Gastrocnemius medialis (tissue), 4 donors: Measurements from ENCODE around the gene ZNF300. TPM values are rescaled to one million over a fixed set of nuclear protein-coding genes. Genes with fewer than 3 reads are reported as not detected.
"Not testable (repeated sequence)": the region's sequence is repeated elsewhere in the genome, so short reads cannot be mapped to it uniquely, and the experiment has no call there.

Experiments
- ATAC-seq, 2 donors: fragments of 150-250 bp; one replicate each; pipeline ENCODE4 v1.9.1; 2016
- DNase-seq, 2 donors: peaks; one replicate each; pipeline ENCODE4 v3.0.0-alpha.2; 2019
- H3K27ac ChIP-seq, 4 donors: fragments of 200-600 bp; sonication (generic); 1 replicate in 1 of 4; 2 replicates in 3 of 4; pipeline ENCODE4 v1.5.1; 2016 to 2018; ENCODE audit warnings: mild to moderate bottlenecking in 2 of 4, moderate library complexity in 1 of 4
- H3K27me3 ChIP-seq, 3 donors: fragments of 200-600 bp; sonication (generic) in 2 of 3; 1 replicate in 1 of 3; 2 replicates in 2 of 3; pipeline versions ENCODE4 v1.5.1 to v1.6.0; 2016 to 2019; ENCODE audit warnings: mild to moderate bottlenecking in 1 of 3, moderate library complexity in 1 of 3
- H3K36me3 ChIP-seq, 2 donors: fragments of 200-600 bp; sonication (generic) in 1 of 2; one replicate each; pipeline ENCODE4 v1.5.1; 2017 to 2018
- H3K4me1 ChIP-seq, 2 donors: fragments of 200-600 bp; sonication (generic) in 1 of 2; one replicate each; pipeline ENCODE4 v1.5.1; 2016 to 2017; ENCODE audit warnings: mild to moderate bottlenecking in 2 of 2
- H3K4me3 ChIP-seq, 4 donors: fragments of 200-600 bp; sonication (generic) in 3 of 4; 1 replicate in 1 of 4; 2 replicates in 3 of 4; pipeline ENCODE4 v1.5.1; 2016 to 2019; ENCODE audit warnings: mild to moderate bottlenecking in 2 of 4
- H3K9me3 ChIP-seq, 3 donors: fragments of 200-600 bp; sonication (generic) in 2 of 3; 1 replicate in 1 of 3; 2 replicates in 2 of 3; pipeline ENCODE4 v1.5.1; 2016 to 2019
- POLR2A ChIP-seq, 2 donors: fragments of 450-650 bp; IDR thresholded peaks; one replicate each; pipeline ENCODE4 v1.6.1; 2017; ENCODE audit warnings: antibody characterized with exemption in 2 of 2, mild to moderate bottlenecking in 2 of 2, moderate library complexity in 2 of 2
- in situ Hi-C, 4 donors: fragments of 200-750 bp; cut with MboI; loops; one replicate each; pipeline versions ENCODE4 v1.15.0 to v1.8.0; 2017; ENCODE audit warnings: low sequenced_read_pairs in 4 of 4
- intact Hi-C: fragments of 100-400 bp; cut with DNase I; formaldehyde crosslinking; loops from one replicate; pipeline ENCODE4 v1.15.1; 2023; ENCODE audit warnings: low total_unique reads
- total RNA-seq, 4 donors: library from RNA; depleted of rRNA; stranded (reverse); fragments of >200 nt; gene quantifications; one replicate each; pipeline versions ENCODE4 v1.1.0 to v1.2.3, GENCODE V29; 2016
- TF ChIP-seq, protein P1 (sequence below), 5 experiments: fragments of 450-650 bp in 3 of 5; fragments of 200-600 bp in 2 of 5; sonication (generic) in 2 of 5; IDR thresholded peaks in 4 of 5; conservative IDR thresholded peaks in 1 of 5; 1 replicate in 4 of 5; 2 replicates in 1 of 5; pipeline ENCODE4 v1.5.1; 2016 to 2019; ENCODE audit warnings: antibody characterized with exemption in 5 of 5, mild to moderate bottlenecking in 3 of 5, moderate library complexity in 3 of 5

The ZNF300 gene
- total RNA-seq, 4 donors from 2014 or later: 0.07 to 0.36 (median 0.25) TPM

DNA sequence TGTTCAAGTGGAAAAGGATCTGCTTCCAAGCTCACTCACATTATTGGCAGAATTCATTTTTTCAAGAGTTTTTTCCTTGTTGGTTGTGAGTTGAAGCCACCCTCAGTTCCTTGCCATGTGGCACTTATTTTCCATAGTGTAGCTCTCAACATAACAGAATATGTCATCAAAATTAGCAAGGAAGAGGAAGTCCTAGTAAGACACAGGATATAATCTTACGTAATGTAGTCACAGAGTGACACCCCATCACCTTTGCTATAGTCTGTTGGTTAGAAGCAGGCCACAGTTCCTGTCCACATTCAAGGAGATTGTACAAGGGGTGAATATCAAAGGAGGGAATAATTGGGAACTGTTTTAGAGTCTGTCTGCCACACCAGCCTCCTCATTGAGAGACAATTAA, 42.7 kb downstream of the ZNF300 start:
- DNase-seq: no peak
- no peak for ATAC-seq
- no peaks in the 10 kb centered on the region for H3K4me1 ChIP-seq
- intact Hi-C loops (no loop called here), in situ Hi-C loops (no loop called here)
- no peaks in the 10 kb centered on the region for H3K9me3 ChIP-seq
- no peaks in the 10 kb centered on the region for H3K27me3 ChIP-seq
- no peaks in the 10 kb centered on the region for H3K36me3 ChIP-seq
- H3K27ac ChIP-seq: no peak overlapping the region
- no peak overlapping the region for H3K4me3 ChIP-seq
- TF ChIP-seq, protein P1, sequence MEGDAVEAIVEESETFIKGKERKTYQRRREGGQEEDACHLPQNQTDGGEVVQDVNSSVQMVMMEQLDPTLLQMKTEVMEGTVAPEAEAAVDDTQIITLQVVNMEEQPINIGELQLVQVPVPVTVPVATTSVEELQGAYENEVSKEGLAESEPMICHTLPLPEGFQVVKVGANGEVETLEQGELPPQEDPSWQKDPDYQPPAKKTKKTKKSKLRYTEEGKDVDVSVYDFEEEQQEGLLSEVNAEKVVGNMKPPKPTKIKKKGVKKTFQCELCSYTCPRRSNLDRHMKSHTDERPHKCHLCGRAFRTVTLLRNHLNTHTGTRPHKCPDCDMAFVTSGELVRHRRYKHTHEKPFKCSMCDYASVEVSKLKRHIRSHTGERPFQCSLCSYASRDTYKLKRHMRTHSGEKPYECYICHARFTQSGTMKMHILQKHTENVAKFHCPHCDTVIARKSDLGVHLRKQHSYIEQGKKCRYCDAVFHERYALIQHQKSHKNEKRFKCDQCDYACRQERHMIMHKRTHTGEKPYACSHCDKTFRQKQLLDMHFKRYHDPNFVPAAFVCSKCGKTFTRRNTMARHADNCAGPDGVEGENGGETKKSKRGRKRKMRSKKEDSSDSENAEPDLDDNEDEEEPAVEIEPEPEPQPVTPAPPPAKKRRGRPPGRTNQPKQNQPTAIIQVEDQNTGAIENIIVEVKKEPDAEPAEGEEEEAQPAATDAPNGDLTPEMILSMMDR (IDR thresholded peaks at IDR 0.05 in 4 of 5, conservative IDR thresholded peaks at IDR 0.05 in 1 of 5): no peak
- no peak for TF ChIP-seq POLR2A (IDR thresholded peaks at IDR 0.05)

DNA sequence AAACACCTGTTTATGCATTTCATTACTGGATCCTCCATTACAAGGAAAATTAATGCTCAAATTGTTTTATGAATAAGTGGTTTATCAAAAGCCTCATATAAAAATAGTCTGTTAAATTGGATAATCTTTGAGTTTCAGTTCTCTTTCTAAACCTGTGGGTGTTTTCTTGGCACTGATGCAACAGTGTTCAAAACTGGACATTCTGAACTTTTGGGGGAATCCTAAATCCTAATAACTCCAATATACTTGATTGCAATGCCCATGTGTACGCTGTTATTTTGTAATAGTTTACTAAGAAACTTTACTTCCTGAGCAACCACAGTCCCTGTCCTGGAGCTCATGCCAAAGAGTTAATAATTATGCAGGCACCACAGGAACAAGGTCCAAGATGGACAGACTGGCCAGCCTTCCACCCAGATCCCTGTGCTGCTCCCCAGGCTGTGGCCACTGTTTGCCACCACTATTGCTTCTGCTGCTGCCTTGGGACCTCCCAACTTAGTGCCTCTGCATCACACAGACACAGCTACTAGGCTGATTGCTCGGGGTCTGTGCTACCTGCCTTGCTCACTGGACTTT, 44.4 kb downstream of the ZNF300 start:
- ATAC-seq (no peak), DNase-seq (no peak)
- in situ Hi-C loops (no loop called here), intact Hi-C loops (no loop called here)
- Histone ChIP-seq H3K9me3 (no peaks in the 10 kb centered on the region), H3K27me3 (no peaks in the 10 kb centered on the region), H3K36me3 (no peaks in the 10 kb centered on the region), H3K4me1 (no peaks in the 10 kb centered on the region), H3K4me3 (no peak overlapping the region), H3K27ac (no peak overlapping the region)
- TF ChIP-seq, protein P1 (IDR thresholded peaks at IDR 0.05 in 4 of 5, conservative IDR thresholded peaks at IDR 0.05 in 1 of 5): no peak
- no peak for TF ChIP-seq POLR2A (IDR thresholded peaks at IDR 0.05)

DNA sequence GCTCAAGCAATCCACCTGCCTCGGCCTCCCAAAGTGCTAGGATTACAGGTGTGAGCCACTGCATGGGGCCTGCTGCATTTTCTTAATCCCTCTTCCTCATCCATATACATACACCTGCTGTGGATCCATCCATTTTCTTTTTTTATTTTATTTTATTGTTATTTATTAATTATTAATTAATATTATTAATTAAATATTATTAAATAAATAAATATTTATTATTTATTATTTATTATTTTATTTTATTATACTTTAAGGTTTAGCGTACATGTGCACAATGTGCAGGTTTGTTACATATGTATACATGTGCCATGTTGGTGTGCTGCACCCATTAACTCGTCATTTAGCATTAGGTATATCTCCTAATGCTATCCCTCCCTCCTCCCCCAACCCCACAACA, 48.1 kb downstream of the ZNF300 start:
- DNase-seq, H3K4me1 ChIP-seq, H3K9me3 ChIP-seq, ATAC-seq, H3K27me3 ChIP-seq, intact Hi-C loops, in situ Hi-C loops, H3K36me3 ChIP-seq, H3K27ac ChIP-seq, H3K4me3 ChIP-seq: not testable (repeated sequence)

DNA sequence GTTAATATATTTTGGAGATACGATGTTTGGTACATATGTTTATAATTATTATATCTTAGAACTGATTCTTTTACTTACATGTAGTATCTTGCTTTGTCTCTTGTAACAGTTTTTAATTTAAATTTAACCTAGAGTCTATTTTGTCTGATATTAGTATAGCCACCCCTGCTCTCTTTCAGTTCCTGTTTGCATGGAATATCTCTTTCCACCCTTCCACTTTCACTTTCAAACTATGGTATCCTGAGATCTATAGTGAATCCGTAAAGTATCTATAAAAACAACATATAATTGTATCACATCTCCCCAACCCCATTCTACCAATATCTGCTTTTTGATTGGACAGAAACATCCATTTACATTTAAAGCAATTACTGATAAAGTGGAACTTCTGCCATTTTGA, 51.2 kb downstream of the ZNF300 start:
- intact Hi-C loops: no loop called here
- Histone ChIP-seq H3K4me1 (no peaks in the 10 kb centered on the region), H3K9me3 (no peaks in the 10 kb centered on the region), H3K27me3 (no peaks in the 10 kb centered on the region), H3K27ac (no peak overlapping the region), H3K36me3 (no peaks in the 10 kb centered on the region), H3K4me3 (no peak overlapping the region)
- in situ Hi-C loops: loop anchor here in 1 of 4 donors (5.0 kb wide), 1 partner anchor 291 kb away; no protein-coding TSS in a partner anchor
- DNase-seq (no peak), ATAC-seq (no peak)
- no peak for TF ChIP-seq POLR2A (IDR thresholded peaks at IDR 0.05)
- TF ChIP-seq, protein P1 (IDR thresholded peaks at IDR 0.05 in 4 of 5, conservative IDR thresholded peaks at IDR 0.05 in 1 of 5): no peak

DNA sequence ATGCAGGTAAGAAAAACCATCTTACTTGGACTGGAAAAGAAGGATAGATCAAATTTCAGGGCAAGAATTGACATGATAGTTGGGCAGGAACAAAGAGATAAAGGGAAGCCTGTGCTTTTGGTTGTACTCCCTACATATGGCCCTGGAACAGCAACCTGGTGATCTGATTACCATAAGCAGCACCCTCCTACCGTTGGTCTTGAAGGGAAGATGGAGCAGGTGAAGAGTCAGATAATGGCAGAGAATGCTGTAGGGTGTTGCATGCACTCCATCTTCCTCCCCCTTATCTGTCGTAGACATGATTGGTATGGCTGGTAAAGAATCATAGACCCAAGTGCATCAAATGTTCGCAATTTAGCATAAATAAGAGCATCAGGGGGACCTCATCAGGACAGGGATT, 53.7 kb downstream of the ZNF300 start:
- intact Hi-C loops (no loop called here), in situ Hi-C loops (loop anchor here in 1 of 4 donors (5.0 kb wide), 1 partner anchor 289 kb away; no protein-coding TSS in a partner anchor)
- no peak for DNase-seq
- H3K4me1 ChIP-seq: peaks cover 0 to 3% of the 10 kb centered on the region in 2 donors
- no peak for ATAC-seq
- no peak for TF ChIP-seq POLR2A (IDR thresholded peaks at IDR 0.05)
- H3K27me3 ChIP-seq: no peaks in the 10 kb centered on the region
- no peak overlapping the region for H3K4me3 ChIP-seq
- no peak overlapping the region for H3K27ac ChIP-seq
- no peaks in the 10 kb centered on the region for H3K36me3 ChIP-seq
- no peaks in the 10 kb centered on the region for H3K9me3 ChIP-seq

DNA sequence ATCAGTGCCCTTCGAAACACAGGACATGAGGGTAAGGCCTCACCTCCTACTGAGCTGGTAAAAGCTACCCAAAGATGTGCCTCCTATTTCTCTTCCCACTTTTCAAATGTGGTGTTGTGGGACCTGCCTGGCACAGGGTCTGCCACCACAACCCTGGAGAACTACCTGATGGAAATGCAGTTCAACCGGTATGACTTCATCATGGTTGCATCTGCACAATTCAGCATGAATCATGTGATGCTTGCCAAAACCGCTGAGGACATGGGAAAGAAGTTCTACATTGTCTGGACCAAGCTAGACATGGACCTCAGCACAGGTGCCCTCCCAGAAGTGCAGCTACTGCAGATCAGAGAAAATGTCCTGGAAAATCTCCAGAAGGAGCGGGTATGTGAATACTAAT, 56.5 kb downstream of the ZNF300 start:
- DNase-seq (no peak), ATAC-seq (no peak)
- Histone ChIP-seq H3K4me1 (peaks cover 0 to 3% of the 10 kb centered on the region in 2 donors), H3K27me3 (no peaks in the 10 kb centered on the region), H3K27ac (no peak overlapping the region), H3K36me3 (no peaks in the 10 kb centered on the region), H3K9me3 (no peaks in the 10 kb centered on the region), H3K4me3 (no peak overlapping the region)
- in situ Hi-C loops (loop anchor here (5.0 to 25.0 kb wide), 5 partner anchors 46 to 286 kb away; partner anchors contain the start of gene RBM22 (in 1 of the 4)), intact Hi-C loops (loop anchor here (5.0 to 10.0 kb wide), 2 partner anchors 143 to 391 kb away; partner anchors contain the start of gene RBM22)
- TF ChIP-seq, protein P1 (IDR thresholded peaks at IDR 0.05 in 4 of 5, conservative IDR thresholded peaks at IDR 0.05 in 1 of 5): no peak
- no peak for TF ChIP-seq POLR2A (IDR thresholded peaks at IDR 0.05)
